Umbilical cord (tissue), 2 donors: ENCODE results near the gene GATA3. TPM values are rescaled to one million over a fixed set of nuclear protein-coding genes. Genes with fewer than 3 reads are reported as not detected.
A peak's percentile ranks its signal among the peaks of the same experiment; 100 is the strongest.

Source experiments
- DNase-seq: peaks from one replicate; pipeline ENCODE4 v3.0.0-alpha.2; 2015; ENCODE audit warnings: low spot score
- total RNA-seq: library from RNA; depleted of rRNA; stranded (reverse); fragments of >200 nt; gene quantifications from one replicate; pipeline ENCODE4 v1.2.3, GENCODE V29; 2014; ENCODE audit warnings: low replicate concordance; ENCODE audit not compliant: insufficient read depth

Gene GATA3
- total RNA-seq, 1 donor from 2014 or later: 1.9 TPM

GRCh38 chr10:8100366-8100765, 45.9 kb downstream of the GATA3 start:
- DNase-seq: no peak

DNA sequence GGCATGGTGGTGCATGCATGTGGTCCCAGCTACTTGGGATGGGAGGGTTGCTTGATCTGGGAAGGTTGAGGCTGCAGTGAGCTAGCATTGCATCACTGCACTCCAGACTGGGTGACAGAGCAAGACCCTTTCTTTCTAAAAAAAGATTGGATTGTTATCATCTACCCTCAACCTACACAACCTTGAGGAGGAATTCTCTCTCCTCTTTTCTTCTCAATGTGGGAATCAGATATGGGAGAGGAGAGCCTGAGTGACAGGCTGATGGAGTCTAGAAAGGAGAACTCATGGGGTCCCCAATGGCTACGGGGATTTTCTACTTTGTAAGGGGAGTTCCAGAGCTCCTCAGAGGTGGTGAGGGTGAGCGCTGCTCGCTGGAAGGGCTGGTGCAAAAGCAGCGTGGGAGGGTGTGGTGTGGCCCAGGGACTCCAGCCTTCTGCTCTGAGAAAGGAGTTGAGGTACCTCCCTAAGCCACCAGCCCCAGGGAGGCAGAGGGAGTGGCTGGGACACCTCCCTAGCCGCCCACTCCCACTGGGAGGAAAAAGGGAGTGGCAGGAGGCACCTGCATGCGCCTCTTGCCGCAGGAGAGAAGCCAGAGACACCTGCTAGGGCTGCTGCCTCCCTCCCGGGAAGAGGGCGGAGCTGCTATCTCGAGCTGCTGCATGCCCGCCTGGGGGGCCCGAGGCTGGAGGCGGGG, 48.4 kb downstream of the GATA3 start:
- DNase-seq: no peak

- no peak for DNase-seq
Measured at GRCh38 chr10:8103543-8103942, 49.1 kb downstream of the GATA3 start.

DNA sequence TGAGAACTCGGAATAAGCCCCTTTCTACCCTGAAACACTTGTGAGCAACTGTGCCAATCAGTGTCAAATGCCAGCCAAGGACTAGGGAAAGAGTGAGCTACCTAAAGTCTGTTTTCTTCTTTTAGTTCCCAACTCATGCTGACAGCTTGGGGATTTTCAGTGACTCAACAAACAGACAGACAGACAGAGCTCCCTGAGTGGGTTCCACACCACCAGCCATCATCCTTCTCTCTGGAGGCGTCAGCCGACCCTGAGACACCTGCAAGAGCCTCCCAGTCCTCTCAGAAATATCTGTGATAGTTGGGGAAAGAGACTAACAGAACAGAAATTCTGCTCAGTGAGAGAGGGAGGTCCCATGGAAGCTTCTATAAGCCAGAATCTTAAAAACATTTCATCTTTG, 49.5 kb downstream of the GATA3 start:
- DNase-seq: no peak

DNA sequence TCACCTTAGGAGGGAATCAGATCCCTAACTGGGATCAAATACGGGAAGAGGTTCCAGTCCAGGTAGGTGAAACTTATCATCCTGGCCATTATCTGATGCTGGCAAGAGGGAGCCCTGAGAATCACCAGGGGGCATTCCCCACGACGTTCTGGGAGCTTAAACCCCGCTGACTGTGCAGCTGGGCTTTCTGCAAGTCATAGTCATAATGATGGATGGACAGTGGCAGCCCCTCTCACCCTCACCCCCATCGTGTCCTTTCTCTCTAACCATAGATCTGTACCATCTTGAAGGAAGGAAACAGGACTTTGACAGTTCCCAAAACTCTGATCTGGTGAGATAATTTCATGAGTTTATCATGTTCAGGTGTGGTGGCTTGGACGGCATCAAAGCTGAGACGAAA, 50.2 kb downstream of the GATA3 start:
- DNase-seq: no peak

DNA sequence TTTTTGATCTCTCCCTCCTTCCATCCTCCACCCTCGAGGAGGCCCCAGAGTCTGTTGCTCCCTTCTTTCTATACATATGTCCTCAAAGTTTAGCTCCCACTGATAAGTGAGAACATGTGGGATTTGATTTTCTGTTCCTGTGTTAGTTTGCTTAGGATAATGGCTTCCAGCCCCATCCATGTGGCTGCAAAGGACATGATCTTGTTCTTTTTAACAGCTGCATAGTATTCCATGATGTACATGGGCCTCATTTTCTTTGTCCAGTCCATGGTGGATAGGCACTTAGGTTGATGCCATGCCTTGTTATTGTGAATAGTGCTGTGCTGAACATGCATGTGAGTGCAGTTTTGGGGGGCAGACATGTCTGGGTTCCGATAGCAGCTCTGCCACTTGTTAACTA, 51.4 kb downstream of the GATA3 start:
- DNase-seq: no peak

DNA sequence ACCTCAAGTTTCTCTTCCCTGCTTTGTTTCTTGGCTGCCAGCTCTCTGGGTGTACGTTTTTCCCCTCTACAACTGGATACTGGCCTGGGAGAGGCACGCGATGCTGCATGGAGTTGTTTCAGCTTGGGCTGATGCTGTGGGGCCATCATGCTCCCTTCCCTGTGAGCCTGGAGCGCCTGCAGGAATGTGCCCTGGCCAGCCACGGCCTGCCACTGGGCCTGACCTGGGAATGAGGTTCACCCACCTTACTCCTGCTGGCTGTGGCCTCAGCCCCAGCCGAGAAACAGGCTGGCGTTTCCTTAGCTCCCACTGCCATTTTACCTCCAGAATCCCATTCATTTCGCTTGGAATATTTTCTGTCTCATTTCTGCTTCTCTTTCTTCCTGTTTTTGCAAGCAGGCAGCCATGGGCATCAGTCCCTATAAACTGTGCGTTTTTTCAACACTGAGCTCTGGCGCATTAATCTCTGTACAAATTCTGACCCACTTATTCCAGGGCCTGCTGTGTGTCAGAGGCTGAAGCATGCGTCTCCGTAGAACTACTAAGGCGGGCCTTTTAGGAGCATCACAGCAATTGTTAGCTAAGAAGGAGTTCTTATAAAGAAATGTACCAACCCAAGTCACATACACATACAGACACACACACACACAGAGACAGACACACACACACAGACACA, 57.9 kb downstream of the GATA3 start:
- peak; percentile 91 for DNase-seq

DNA sequence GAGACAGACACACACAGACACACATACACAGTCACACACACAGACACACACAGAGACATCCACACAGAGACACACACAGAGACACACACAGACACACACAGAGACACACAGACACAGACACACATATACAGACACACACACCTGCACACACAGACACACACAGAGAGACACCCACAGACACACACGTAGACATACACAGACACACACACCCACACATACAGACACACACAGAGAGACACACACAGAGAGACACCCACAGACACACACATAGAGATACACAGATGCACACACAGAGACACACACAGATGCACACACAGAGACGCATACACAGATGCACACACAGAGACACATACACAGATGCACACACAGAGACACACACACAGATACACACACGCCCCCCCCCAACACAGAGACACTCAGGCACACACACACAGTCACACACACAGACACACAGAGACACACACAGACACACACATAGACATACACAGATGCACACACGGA, 58.5 kb downstream of the GATA3 start:
- no peak for DNase-seq

- no peak for DNase-seq
Measured at GRCh38 chr10:8113616-8114015, 59.1 kb downstream of the GATA3 start.

DNA sequence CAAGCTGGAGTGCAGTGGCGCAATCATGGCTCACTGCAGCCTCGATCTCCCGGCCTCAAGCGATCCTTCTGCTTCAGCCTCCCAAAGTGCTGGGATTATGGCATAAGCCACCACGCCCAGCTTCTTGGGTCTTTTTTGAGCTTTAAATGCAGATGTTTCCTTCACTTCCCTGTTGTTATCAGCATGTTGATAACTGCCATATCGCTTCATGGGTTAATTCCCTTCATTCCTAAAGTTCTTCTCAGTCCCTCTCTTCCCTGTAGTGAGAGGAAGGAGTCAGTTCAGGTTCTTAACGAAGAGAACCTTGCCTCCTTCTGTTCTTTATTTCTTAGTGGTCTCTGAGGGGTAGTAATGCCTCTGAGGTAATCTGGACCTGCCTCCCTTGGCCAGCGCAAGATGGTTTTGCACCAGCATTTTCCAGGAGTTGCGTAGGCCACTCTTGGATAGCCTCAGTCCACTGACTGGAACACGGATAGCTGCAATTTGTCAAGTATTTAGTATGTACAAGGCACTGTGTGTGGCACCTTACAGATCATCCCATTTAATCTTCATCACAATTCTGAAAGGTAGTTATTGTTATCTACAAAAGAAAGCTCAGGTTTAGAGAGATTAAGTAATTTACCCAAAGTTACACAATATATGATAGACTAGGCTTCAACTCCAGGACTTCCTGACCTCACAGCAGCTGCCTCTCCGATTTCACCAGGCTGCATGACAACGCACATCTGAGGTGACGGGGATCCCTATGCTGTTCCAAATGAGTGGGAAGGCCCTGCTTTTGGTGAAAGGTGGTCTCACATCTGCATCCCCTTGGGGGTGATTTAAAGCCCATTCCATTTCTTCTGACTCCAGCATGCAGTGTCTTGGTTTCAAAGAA, 60.5 kb downstream of the GATA3 start:
- DNase-seq: no peak

DNA sequence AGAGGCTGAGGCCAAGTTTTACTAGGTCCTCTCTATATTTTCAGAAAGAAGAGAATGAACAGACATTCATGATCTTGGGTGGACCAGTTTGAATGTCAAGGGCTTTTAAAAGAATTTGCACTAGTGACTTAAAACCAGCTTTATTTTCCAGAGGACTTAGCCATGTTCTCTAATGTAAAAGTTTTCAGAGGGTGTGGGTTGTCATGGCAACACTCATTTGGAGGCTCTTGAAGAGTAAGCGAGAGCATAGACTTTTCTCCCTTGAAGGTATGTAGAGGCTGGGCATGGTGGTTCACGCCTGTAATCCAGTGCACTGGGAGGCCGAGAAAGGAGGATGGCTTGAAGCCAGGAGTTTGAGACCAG, 61.1 kb downstream of the GATA3 start:
- DNase-seq: peak; percentile 62

GRCh38 chr10:8116474-8116873, 62.0 kb downstream of the GATA3 start:
- DNase-seq: no peak

DNA sequence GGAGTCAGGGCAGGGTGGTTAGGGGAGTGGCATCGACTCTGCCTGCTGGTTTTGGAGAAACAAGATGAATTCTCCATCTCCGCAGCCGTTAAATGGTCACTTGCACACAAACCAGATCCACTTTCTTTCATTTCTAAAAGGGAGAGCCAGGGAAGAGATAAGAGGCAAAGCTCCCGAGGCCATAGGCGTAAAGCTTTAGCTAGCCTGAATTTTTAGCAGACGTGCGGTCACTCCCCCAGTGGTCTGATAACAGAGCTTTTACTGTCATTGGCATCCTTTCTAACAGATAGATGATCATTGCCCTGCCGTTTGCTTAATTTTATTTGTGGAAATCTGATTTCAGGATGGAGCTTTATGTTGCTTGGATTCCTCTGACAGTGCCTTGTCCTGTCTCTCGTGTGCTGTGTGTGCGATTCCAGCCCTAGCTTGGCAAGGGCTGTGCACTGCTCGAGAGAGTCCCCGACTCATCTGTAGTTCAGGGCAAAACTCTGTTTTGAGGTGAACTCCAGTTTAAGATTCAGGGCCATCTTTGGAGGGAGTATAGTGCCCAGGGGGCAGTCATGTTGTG, 62.5 kb downstream of the GATA3 start:
- peak; percentile 90 for DNase-seq

- DNase-seq: no peak
Measured at GRCh38 chr10:8121201-8121890, 66.9 kb downstream of the GATA3 start.

- DNase-seq: peak; percentile 90
Measured at GRCh38 chr10:8122611-8123369, 68.3 kb downstream of the GATA3 start.

GRCh38 chr10:8124436-8124835, 69.9 kb downstream of the GATA3 start:
- DNase-seq: no peak
